ENCODE data around the gene LMCD1.

Gene LMCD1

GRCh38 chr3:8554696-8555095 lies 53.1 kb downstream of the LMCD1 start:
- TF ChIP-seq, protein P1, sequence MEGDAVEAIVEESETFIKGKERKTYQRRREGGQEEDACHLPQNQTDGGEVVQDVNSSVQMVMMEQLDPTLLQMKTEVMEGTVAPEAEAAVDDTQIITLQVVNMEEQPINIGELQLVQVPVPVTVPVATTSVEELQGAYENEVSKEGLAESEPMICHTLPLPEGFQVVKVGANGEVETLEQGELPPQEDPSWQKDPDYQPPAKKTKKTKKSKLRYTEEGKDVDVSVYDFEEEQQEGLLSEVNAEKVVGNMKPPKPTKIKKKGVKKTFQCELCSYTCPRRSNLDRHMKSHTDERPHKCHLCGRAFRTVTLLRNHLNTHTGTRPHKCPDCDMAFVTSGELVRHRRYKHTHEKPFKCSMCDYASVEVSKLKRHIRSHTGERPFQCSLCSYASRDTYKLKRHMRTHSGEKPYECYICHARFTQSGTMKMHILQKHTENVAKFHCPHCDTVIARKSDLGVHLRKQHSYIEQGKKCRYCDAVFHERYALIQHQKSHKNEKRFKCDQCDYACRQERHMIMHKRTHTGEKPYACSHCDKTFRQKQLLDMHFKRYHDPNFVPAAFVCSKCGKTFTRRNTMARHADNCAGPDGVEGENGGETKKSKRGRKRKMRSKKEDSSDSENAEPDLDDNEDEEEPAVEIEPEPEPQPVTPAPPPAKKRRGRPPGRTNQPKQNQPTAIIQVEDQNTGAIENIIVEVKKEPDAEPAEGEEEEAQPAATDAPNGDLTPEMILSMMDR (conservative IDR thresholded peaks at IDR 0.05): no peak

GRCh38 chr3:8555113-8555661 lies 53.6 kb downstream of the LMCD1 start:
- no peak overlapping the region for H3K27ac ChIP-seq
- TF ChIP-seq, protein P1 (conservative IDR thresholded peaks at IDR 0.05): no peak

More at GRCh38 chr3:8554696-8555095, 53.1 kb downstream of the LMCD1 start:
- no peak overlapping the region for H3K27ac ChIP-seq

DNA sequence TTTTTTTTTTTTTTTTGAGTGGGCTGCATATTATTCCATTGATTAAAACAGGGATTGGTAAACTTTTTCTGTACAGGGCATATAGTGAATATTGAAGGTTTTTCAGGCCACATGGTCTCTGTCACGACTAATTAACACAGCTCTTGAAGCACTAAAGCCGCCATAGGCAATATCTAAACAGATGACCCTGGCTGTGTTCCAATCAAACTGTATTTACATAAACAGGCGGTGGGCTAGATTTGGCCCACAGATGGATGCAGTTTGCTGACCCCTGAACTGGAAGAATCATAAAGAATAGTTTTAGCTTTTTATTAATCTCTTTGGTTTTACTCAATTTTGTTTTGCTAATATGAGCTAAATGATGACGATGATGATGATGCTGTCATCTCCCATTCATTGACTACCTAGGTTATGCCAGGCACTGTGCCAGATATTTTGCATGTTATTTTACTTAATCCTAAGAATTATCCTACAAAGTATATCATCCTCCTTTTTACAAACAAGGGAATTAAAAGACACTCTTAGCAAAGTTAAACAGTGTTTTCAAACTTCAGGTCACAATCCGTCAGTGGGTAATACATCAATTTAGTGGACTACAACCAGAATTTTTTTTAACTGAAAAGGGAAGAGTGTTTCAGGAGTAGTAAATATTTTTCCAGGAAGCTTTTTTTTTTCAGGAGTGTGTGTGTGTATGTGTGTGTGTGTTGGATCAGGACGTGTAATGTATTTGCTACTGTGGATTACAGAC lies 54.3 kb downstream of the LMCD1 start:
- TF ChIP-seq, protein P1 (conservative IDR thresholded peaks at IDR 0.05): no peak
- no peak overlapping the region for H3K27ac ChIP-seq

- TF ChIP-seq, protein P1 (conservative IDR thresholded peaks at IDR 0.05): no peak
- H3K27ac ChIP-seq: no peak overlapping the region
These were observed 54.8 kb downstream of the LMCD1 start for GRCh38 chr3:8556473-8556869.

DNA sequence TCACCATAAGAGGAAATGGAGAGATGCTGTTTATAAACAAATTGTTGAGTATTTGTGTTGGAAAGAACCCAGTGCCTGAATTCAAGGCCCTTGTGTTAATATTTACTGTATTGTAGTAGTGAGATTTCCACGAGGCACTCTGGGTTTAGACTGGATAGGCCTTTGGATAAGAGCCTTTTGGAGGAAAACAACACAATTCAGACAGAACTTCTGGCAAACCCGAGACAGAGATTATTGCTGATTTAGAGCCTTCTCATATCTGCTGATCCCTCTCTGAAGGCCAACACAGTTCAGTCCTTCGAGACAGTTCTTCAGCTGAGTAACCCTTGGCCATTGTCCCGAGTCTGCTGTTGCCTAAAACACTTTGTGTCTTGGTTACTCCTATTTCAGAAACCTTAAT lies 55.7 kb downstream of the LMCD1 start:
- TF ChIP-seq, protein P1 (conservative IDR thresholded peaks at IDR 0.05): no peak
- no peak overlapping the region for H3K27ac ChIP-seq

DNA sequence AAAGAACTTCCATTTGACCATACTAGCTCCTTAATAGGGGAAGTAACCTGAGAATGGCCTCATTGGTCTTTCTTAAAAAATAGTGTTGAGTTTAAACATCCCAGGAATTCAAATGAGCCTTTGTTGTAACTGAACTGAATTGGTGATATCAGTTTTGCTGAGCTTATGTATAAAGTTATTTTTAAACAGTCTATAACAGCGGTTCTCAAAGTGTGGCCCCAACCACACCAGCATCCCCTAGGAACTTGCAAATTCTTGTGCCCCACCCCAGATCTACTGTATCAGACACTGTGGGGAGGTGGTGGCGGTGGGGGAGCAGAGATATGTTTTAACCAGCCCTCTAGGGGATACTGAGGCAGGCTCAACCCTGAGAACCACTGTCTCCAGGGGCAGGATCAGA lies 57.0 kb downstream of the LMCD1 start:
- H3K27ac ChIP-seq: no peak overlapping the region
- TF ChIP-seq, protein P1 (conservative IDR thresholded peaks at IDR 0.05): no peak

DNA sequence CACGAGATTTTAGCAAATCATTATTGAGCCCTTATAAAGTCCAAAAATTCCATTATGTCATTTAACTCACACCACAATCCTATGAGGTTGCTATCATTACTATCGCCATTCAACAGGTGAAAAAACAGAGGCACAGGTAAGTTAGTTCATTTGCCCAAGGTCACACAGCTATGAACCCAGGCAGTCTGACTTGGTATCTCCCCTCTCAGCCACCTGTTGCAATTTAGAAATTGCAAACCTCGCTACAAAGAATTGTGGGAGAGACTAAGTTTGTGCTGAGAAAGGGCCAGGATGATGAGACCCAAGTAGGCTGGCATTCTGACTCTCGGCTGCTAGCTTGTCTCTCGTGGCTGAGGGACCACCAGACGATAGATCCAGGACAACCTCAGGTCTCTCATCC lies 57.7 kb downstream of the LMCD1 start:
- no peak overlapping the region for H3K27ac ChIP-seq
- TF ChIP-seq, protein P1 (conservative IDR thresholded peaks at IDR 0.05): no peak
